Stomach (tissue), 9 donors: Measurements from ENCODE around the gene STUM. TPM values are rescaled to one million over a fixed set of nuclear protein-coding genes. Genes with fewer than 3 reads are reported as not detected.
A peak's percentile ranks its signal among the peaks of the same experiment; 100 is the strongest.

Source experiments
- DNase-seq, 2 donors: peaks; one replicate each; pipeline versions ENCODE4 v3.0.0 to v3.0.0-alpha.2; 2013 to 2019
- H3K27ac ChIP-seq, 5 donors: fragments of 200-600 bp in 4 of 5; sonication (generic) in 4 of 5; one replicate each; pipeline ENCODE4 v1.5.1; 2013 to 2019; ENCODE audit warnings: mild to moderate bottlenecking in 1 of 5, moderate library complexity in 1 of 5
- H3K27me3 ChIP-seq, 3 donors: fragments of 200-600 bp; sonication (generic); one replicate each; pipeline ENCODE4 v1.5.1; 2017 to 2019; ENCODE audit warnings: mixed run types in 1 of 3
- H3K36me3 ChIP-seq, 4 donors: fragments of 200-600 bp; sonication (generic); 1 replicate in 3 of 4; 2 replicates in 1 of 4; pipeline ENCODE4 v1.5.1; 2016 to 2019
- H3K4me1 ChIP-seq, 4 donors: fragments of 200-600 bp; sonication (generic); one replicate each; pipeline ENCODE4 v1.5.1; 2016 to 2019
- H3K4me3 ChIP-seq, 4 donors: fragments of 200-600 bp; sonication (generic) in 3 of 4; one replicate each; pipeline ENCODE4 v1.5.1; 2016 to 2019; ENCODE audit warnings: mild to moderate bottlenecking in 1 of 4
- H3K9me3 ChIP-seq, 4 donors: fragments of 200-600 bp; sonication (generic); one replicate each; pipeline ENCODE4 v1.5.1; 2016 to 2019
- CTCF ChIP-seq, 7 experiments: fragments of 450-650 bp in 4 of 7; fragments of 200-600 bp in 3 of 7; sonication (generic) in 3 of 7; IDR thresholded peaks; one replicate each; pipeline ENCODE4 v1.5.1; 2016 to 2019; ENCODE audit warnings: antibody characterized with exemption in 7 of 7, control low read depth in 2 of 7, mild to moderate bottlenecking in 1 of 7
- EP300 ChIP-seq: sonication (generic); formaldehyde crosslinking; IDR thresholded peaks from one replicate; pipeline ENCODE4 v1.6.1; 2017; ENCODE audit warnings: antibody characterized with exemption
- POLR2A ChIP-seq, 4 donors: fragments of 450-650 bp; IDR thresholded peaks; one replicate each; pipeline ENCODE4 v1.6.1; 2016; ENCODE audit warnings: antibody characterized with exemption in 4 of 4, control low read depth in 2 of 4, mild to moderate bottlenecking in 1 of 4, moderate library complexity in 1 of 4
- POLR2AphosphoS5 ChIP-seq, 3 donors: sonication (generic); formaldehyde crosslinking; IDR thresholded peaks; one replicate each; pipeline ENCODE4 v1.6.1; 2016; ENCODE audit warnings: antibody characterized with exemption in 3 of 3
- WGBS, 5 donors: extraction: QIAGEN DNeasy Blood & Tissue Kit in 3 of 5; methylation state at CpG; one replicate each; pipeline versions ENCODE4 v1.1.5 to v1.1.7; 2013 to 2018; 5-methylcytosine and 5-hydroxymethylcytosine counted together
- intact Hi-C: fragments of 100-400 bp; cut with DNase I; formaldehyde crosslinking; loops from one replicate; pipeline ENCODE4 v1.15.1; 2023; ENCODE audit warnings: low total_unique reads
- polyA plus RNA-seq, 3 donors: library from polyadenylated mRNA; stranded (reverse); fragments of 200-250 nt; gene quantifications; one replicate each; pipeline ENCODE4 v1.2.3, GENCODE V29; 2013
- total RNA-seq, 5 donors: library from RNA; depleted of rRNA; stranded (reverse); fragments of >200 nt; gene quantifications; one replicate each; pipeline versions ENCODE4 v1.1.0 to v1.2.3, GENCODE V29; 2014 to 2016
- donor health status: healthy with polysubstance abuse.
- donor health status: Bipolar disorder and iron deficiency.
- donor health status: healthy.

The STUM gene
- total and polyA plus RNA-seq, 8 donors, result under 0.01 to 2.8 (median 1.5) TPM

GRCh38 chr1:226602186-226603021 is 53.8 kb downstream of the STUM start:
- H3K27ac ChIP-seq, result peak overlapping the region; percentile 42 to 84 (median 81)
- TF ChIP-seq EP300 (peak; percentile 48), CTCF (IDR thresholded peaks at IDR 0.05) (no peak), POLR2AphosphoS5 (IDR thresholded peaks at IDR 0.05) (peak in 2 of 3 donors; percentile 65 to 71)
- no peak overlapping the region for H3K4me3 ChIP-seq
- intact Hi-C loops, result loop anchor here (10.0 kb wide), 1 partner anchor 178 kb away; no protein-coding TSS in a partner anchor
- DNase-seq, result peak in 1 of 2 donors; percentile 72
- H3K27me3 ChIP-seq, result no peaks in the 10 kb centered on the region
- peaks cover 10 to 46% (median 26%) of the 10 kb centered on the region in 4 donors for H3K4me1 ChIP-seq
- no peaks in the 10 kb centered on the region for H3K9me3 ChIP-seq
- H3K36me3 ChIP-seq, result no peaks in the 10 kb centered on the region
- 68 to 74% (median 71%) methylated on average over 14 to 24 of the region's 24 CpGs for whole genome bisulfite sequencing, 5 donors

GRCh38 chr1:226603022-226603857 is 54.7 kb downstream of the STUM start:
- no peaks in the 10 kb centered on the region for H3K36me3 ChIP-seq
- H3K4me3 ChIP-seq, result peak overlapping the region in 1 of 4 donors; percentile 6
- peak overlapping the region; percentile 16 to 84 (median 81) for H3K27ac ChIP-seq
- DNase-seq, result peak; percentile 69 to 70
- TF ChIP-seq POLR2AphosphoS5 (IDR thresholded peaks at IDR 0.05), result no peak
- TF ChIP-seq POLR2A (IDR thresholded peaks at IDR 0.05), result no peak
- TF ChIP-seq EP300, result no peak
- no peak for TF ChIP-seq CTCF (IDR thresholded peaks at IDR 0.05)
- H3K9me3 ChIP-seq, result no peaks in the 10 kb centered on the region
- intact Hi-C loops, result loop anchor here (10.0 kb wide), 1 partner anchor 178 kb away; no protein-coding TSS in a partner anchor
- no peaks in the 10 kb centered on the region for H3K27me3 ChIP-seq
- peaks cover 10 to 46% (median 26%) of the 10 kb centered on the region in 4 donors for H3K4me1 ChIP-seq
- 60 to 79% (median 69%) methylated on average over 8 of the region's 8 CpGs for WGBS, 5 donors

GRCh38 chr1:226603858-226604559 is 55.4 kb downstream of the STUM start:
- intact Hi-C loops, result loop anchor here (10.0 kb wide), 1 partner anchor 179 kb away; no protein-coding TSS in a partner anchor
- Histone ChIP-seq H3K27me3 (no peaks in the 10 kb centered on the region), H3K9me3 (no peaks in the 10 kb centered on the region), H3K27ac (peak overlapping the region in 4 of 5 donors; percentile 76 to 84 (median 82)), H3K36me3 (no peaks in the 10 kb centered on the region), H3K4me3 (no peak overlapping the region), H3K4me1 (peaks cover 10 to 51% (median 26%) of the 10 kb centered on the region in 4 donors)
- WGBS, 5 donors, result 69 to 79% (median 76%) methylated on average over 17 to 19 of the region's 19 CpGs
- TF ChIP-seq POLR2A (IDR thresholded peaks at IDR 0.05) (no peak), EP300 (no peak), POLR2AphosphoS5 (IDR thresholded peaks at IDR 0.05) (no peak), CTCF (IDR thresholded peaks at IDR 0.05) (no peak)
- DNase-seq, result peak in 1 of 2 donors; percentile 31
